K562 (cell line): ENCODE data around the gene RDH14. TPM values are rescaled to one million over a fixed set of nuclear protein-coding genes. Genes with fewer than 3 reads are reported as not detected.

Experiments
- ATAC-seq: fragments of 200-7000 bp; cut with Tn5 transposase; 3 replicates; pipeline ENCODE4 v1.9.1; 2020; ENCODE audit warnings: moderate library complexity
- BruUV-seq: library from RNA; stranded (reverse); fragments of 400-500 nt; replicated peaks from 2 replicates; lab custom pipeline; 2021; lab: Mats Ljungman, UMichigan
- CTCF ChIA-PET: fragments of 300-600 bp; formaldehyde crosslinking; extraction: SDS; loops from one replicate; lab custom pipeline; 2021; ENCODE audit warnings: low intra/inter-chr PET ratio; lab: Yijun Ruan, JAX
- POLR2A ChIA-PET: fragments of 300-600, 350-650 bp; sonication (Branson Sonifier 250); formaldehyde crosslinking; extraction: SDS; loops from one replicate; lab custom pipeline; 2021; ENCODE audit warnings: antibody characterized with exemption, inconsistent platforms; lab: Yijun Ruan, JAX
- DNase-seq, 4 experiments: peaks; one replicate each; pipeline versions ENCODE4 v3.0.0 to v3.0.0-alpha.2; 2011 to 2018; ENCODE audit warnings: low spot score in 3 of 4, mixed read lengths in 3 of 4; ENCODE audit errors: extremely low read depth in 1 of 4
- FAIRE-seq: peaks from 2 replicates; lab custom pipeline; 2011; peaks lifted over from hg19 to GRCh38; lab: Jason Lieb, UNC
- H2AFZ ChIP-seq: 2 replicates; pipeline ENCODE4 v1.6.0; 2011; ENCODE audit warnings: low read depth, low read length, control low read depth, inconsistent platforms
- H3K27ac ChIP-seq: fragments of 200-600 bp; 3 replicates; pipeline ENCODE4 v1.8.0; 2011; ENCODE audit warnings: low read depth, mild to moderate bottlenecking, control low read depth, inconsistent platforms, low read length, moderate library complexity, mixed read lengths; ENCODE audit errors: extremely low read depth
- H3K27me3 ChIP-seq, 2 experiments: fragments of 300-600 bp in 1 of 2; 2 replicates in 1 of 2; 3 replicates in 1 of 2; pipeline versions ENCODE4 v1.6.0 to v1.8.0; 2011; ENCODE audit warnings: inconsistent platforms in 2 of 2, low read length in 2 of 2, mild to moderate bottlenecking in 1 of 2, mixed read lengths in 1 of 2, moderate library complexity in 1 of 2; ENCODE audit not compliant: control insufficient read depth in 2 of 2, insufficient read depth in 2 of 2
- H3K36me3 ChIP-seq: fragments of 300-600 bp; 3 replicates; pipeline ENCODE4 v1.8.0; 2011; ENCODE audit warnings: mild to moderate bottlenecking, low read length, inconsistent platforms; ENCODE audit not compliant: control insufficient read depth, insufficient read depth
- H3K4me1 ChIP-seq, 2 experiments: fragments of 200-600 bp in 1 of 2; replicated peaks in 1 of 2; 2 replicates in 1 of 2; 3 replicates in 1 of 2; pipeline versions ENCODE4 v1.5.1 to v1.8.0; 2011; ENCODE audit warnings: inconsistent platforms in 2 of 2, low read length in 2 of 2, mild to moderate bottlenecking in 1 of 2, mixed read lengths in 1 of 2, moderate library complexity in 1 of 2; ENCODE audit not compliant: control insufficient read depth in 2 of 2, insufficient read depth in 2 of 2
- H3K4me2 ChIP-seq: 2 replicates; pipeline ENCODE4 v1.6.1; 2011; ENCODE audit warnings: low read length, control low read depth, inconsistent platforms, mixed read lengths; ENCODE audit not compliant: insufficient read depth
- H3K4me3 ChIP-seq: fragments of 200-600 bp; sonication (generic), shearing (Covaris generic); 2 replicates; pipeline ENCODE4 v1.5.1; 2016; ENCODE audit warnings: control low read depth, inconsistent platforms
- H3K79me2 ChIP-seq: fragments of 200-600 bp; 3 replicates; pipeline ENCODE4 v1.8.0; 2011; ENCODE audit warnings: low read length, inconsistent platforms; ENCODE audit not compliant: control insufficient read depth, insufficient read depth
- H3K9ac ChIP-seq, 2 experiments: 2 replicates each; pipeline versions ENCODE4 v1.6.0 to v1.6.1; 2011; ENCODE audit warnings: low read depth in 2 of 2, low read length in 2 of 2, control low read depth in 1 of 2, inconsistent platforms in 1 of 2, mild to moderate bottlenecking in 1 of 2, mixed read lengths in 1 of 2; ENCODE audit not compliant: insufficient read depth in 1 of 2
- H3K9me1 ChIP-seq: one replicate; pipeline ENCODE4 v1.6.0; 2011; ENCODE audit warnings: inconsistent platforms, mild to moderate bottlenecking, low read length, moderate library complexity; ENCODE audit not compliant: control insufficient read depth, insufficient read depth
- H3K9me3 ChIP-seq: replicated peaks from 2 replicates; pipeline ENCODE4 v1.5.1; 2011; ENCODE audit warnings: low read depth, low read length, inconsistent platforms; ENCODE audit not compliant: control insufficient read depth, insufficient read depth
- H4K20me1 ChIP-seq: replicated peaks from 2 replicates; pipeline ENCODE4 v1.6.1; 2011; ENCODE audit warnings: low read length, inconsistent platforms, mixed read lengths; ENCODE audit not compliant: control insufficient read depth, insufficient read depth
- ATF3 ChIP-seq, 2 experiments: fragments of 450-650 bp in 1 of 2; sonication (generic) in 1 of 2; formaldehyde crosslinking in 1 of 2; IDR thresholded peaks in 1 of 2; conservative IDR thresholded peaks in 1 of 2; 2 replicates each; pipeline versions ENCODE4 v1.6.1 to v1.8.1; 2016 to 2023; ENCODE audit warnings: mild to moderate bottlenecking in 2 of 2, moderate library complexity in 2 of 2, inconsistent platforms in 1 of 2, missing genetic modification reagents in 1 of 2
- CBX3 ChIP-seq, 2 experiments: IDR thresholded peaks; 1 replicate in 1 of 2; 2 replicates in 1 of 2; pipeline ENCODE4 v1.6.1; 2012; ENCODE audit warnings: inconsistent platforms in 2 of 2, low read length in 2 of 2, borderline replicate concordance in 1 of 2, control low read depth in 1 of 2
- CTBP1 ChIP-seq: fragments of 450-650 bp; IDR thresholded peaks from 2 replicates; pipeline ENCODE4 v1.6.1; 2016; ENCODE audit warnings: borderline replicate concordance
- ETV6 ChIP-seq, 3 experiments: fragments of 150-350 bp in 1 of 3; sonication (generic) in 1 of 3; formaldehyde crosslinking in 1 of 3; IDR thresholded peaks; 2 replicates each; pipeline versions ENCODE4 v1.6.1 to v1.8.0; 2014 to 2022; ENCODE audit warnings: borderline replicate concordance in 2 of 3, low read depth in 2 of 3, antibody characterized with exemption in 1 of 3, low read length in 1 of 3, mild to moderate bottlenecking in 1 of 3, missing genetic modification reagents in 1 of 3
- HMG20B ChIP-seq: fragments of 250-450 bp; sonication (Bioruptor Pico); IDR thresholded peaks from 2 replicates; pipeline ENCODE4 v1.5.0; 2021; ENCODE audit warnings: mild to moderate bottlenecking
- ID3 ChIP-seq, 2 experiments: fragments of 250-450 bp in 1 of 2; fragments of 450-650 bp in 1 of 2; sonication (Bioruptor Pico) in 1 of 2; IDR thresholded peaks; 2 replicates each; pipeline versions ENCODE4 v1.6.1 to v1.8.0; 2016 to 2021; ENCODE audit warnings: mild to moderate bottlenecking in 2 of 2, moderate library complexity in 2 of 2, missing compliant biosample characterization in 1 of 2, missing genetic modification characterization in 1 of 2
- MAX ChIP-seq: sonication (generic); formaldehyde crosslinking; IDR thresholded peaks from 2 replicates; pipeline ENCODE4 v1.9.0; 2022; ENCODE audit warnings: mild to moderate bottlenecking, missing genetic modification reagents
- NR2C2 ChIP-seq, 2 experiments: fragments of 200-800 bp in 1 of 2; sonication (Bioruptor generic) in 1 of 2; sonication (generic) in 1 of 2; formaldehyde crosslinking in 1 of 2; IDR thresholded peaks; 2 replicates each; pipeline versions ENCODE4 v1.6.1 to v1.8.0; 2016 to 2022; ENCODE audit warnings: mild to moderate bottlenecking in 1 of 2, missing compliant biosample characterization in 1 of 2, missing genetic modification characterization in 1 of 2, missing genetic modification reagents in 1 of 2
- PTTG1 ChIP-seq: fragments of 450-650 bp; IDR thresholded peaks from 2 replicates; pipeline ENCODE4 v1.6.1; 2016; ENCODE audit warnings: low read depth, mild to moderate bottlenecking, missing genetic modification characterization, missing compliant biosample characterization
- SAFB ChIP-seq: fragments of 200-400 bp; formaldehyde crosslinking; IDR thresholded peaks from 2 replicates; pipeline ENCODE4 v1.6.1; 2017; ENCODE audit warnings: low read depth, low read length, borderline replicate concordance
- SMAD1 ChIP-seq: fragments of 150-350 bp; IDR thresholded peaks from 2 replicates; pipeline ENCODE4 v1.6.1; 2014; ENCODE audit warnings: low read length, low read depth; ENCODE audit not compliant: partially characterized antibody
- SNAPC5 ChIP-seq: fragments of 250-450 bp; sonication (Bioruptor Pico); IDR thresholded peaks from 2 replicates; pipeline ENCODE4 v1.8.0; 2021; ENCODE audit warnings: moderate library complexity, mild to moderate bottlenecking, inconsistent platforms
- TAF1 ChIP-seq: IDR thresholded peaks from 2 replicates; pipeline ENCODE4 v1.6.1; 2011; ENCODE audit warnings: mild to moderate bottlenecking, low read length, moderate library complexity; ENCODE audit not compliant: insufficient read depth, control insufficient read depth, severe bottlenecking; ENCODE audit errors: extremely low read depth
- TFAP4 ChIP-seq: sonication (generic); formaldehyde crosslinking; IDR thresholded peaks from 2 replicates; pipeline ENCODE4 v1.8.0; 2022; ENCODE audit warnings: missing genetic modification reagents, mild to moderate bottlenecking, moderate library complexity, borderline replicate concordance
- TRIM24 ChIP-seq, 2 experiments: fragments of 450-650 bp; IDR thresholded peaks; 2 replicates each; pipeline ENCODE4 v1.6.1; 2016
- WGBS: fragments of 100-300 bp; shearing (Covaris generic); methylation state at CpG from one replicate; pipeline ENCODE4 v1.1.6; 2016; ENCODE audit warnings: low coverage, mixed read lengths; ENCODE audit not compliant: insufficient coverage; ENCODE audit errors: missing lambda C conversion rate; 5-methylcytosine and 5-hydroxymethylcytosine counted together
- in situ Hi-C: fragments of 300-500 bp; cut with MboI; formaldehyde crosslinking; loops from 4 replicates; pipeline ENCODE4 v1.15.0; 2018; ENCODE audit warnings: inconsistent platforms, mixed read lengths
- intact Hi-C: fragments of 100-400 bp; cut with micrococcal nuclease; formaldehyde crosslinking; loops from 2 replicates; pipeline ENCODE4 v1.14.2; 2022
- polyA plus RNA-seq, 8 experiments: library from polyadenylated mRNA; depleted of rRNA in 4 of 8; stranded (reverse) in 5 of 8; unstranded in 3 of 8; fragments of >200 nt; fragmentation: Nextera tagmentation in 2 of 8; fragmentation: Illumina TruSeq in 1 of 8; extraction: Ambion mirVana in 2 of 8; extraction: Trizol in 1 of 8; gene quantifications; 2 replicates each; pipeline versions ENCODE4 v1.2.1 to v1.2.3, GENCODE V29; 2011 to 2014; ENCODE audit warnings: inconsistent platforms in 1 of 8, missing spikeins in 1 of 8
- total RNA-seq, 7 experiments: library from RNA; depleted of rRNA in 6 of 7; stranded (reverse); fragments of >200 nt in 6 of 7; fragmentation: Illumina TruSeq in 2 of 7; extraction: Trizol in 2 of 7; gene quantifications; 2 replicates each; pipeline versions ENCODE4 v1.2.1 to v1.2.3, GENCODE V29; 2011 to 2021; ENCODE audit warnings: low replicate concordance in 1 of 7
- TF ChIP-seq, protein P1 (sequence below): fragments of 250-450 bp; sonication (Bioruptor Pico); IDR thresholded peaks from 2 replicates; pipeline ENCODE4 v1.6.1; 2021; ENCODE audit warnings: mild to moderate bottlenecking

RDH14 gene
- total and polyA plus RNA-seq, 9 of the 15 experiments (the other 6 are each of a cell fraction or from before 2014, with no cell fraction given), result 6.7 to 26.2 (median 20.9) TPM

DNA sequence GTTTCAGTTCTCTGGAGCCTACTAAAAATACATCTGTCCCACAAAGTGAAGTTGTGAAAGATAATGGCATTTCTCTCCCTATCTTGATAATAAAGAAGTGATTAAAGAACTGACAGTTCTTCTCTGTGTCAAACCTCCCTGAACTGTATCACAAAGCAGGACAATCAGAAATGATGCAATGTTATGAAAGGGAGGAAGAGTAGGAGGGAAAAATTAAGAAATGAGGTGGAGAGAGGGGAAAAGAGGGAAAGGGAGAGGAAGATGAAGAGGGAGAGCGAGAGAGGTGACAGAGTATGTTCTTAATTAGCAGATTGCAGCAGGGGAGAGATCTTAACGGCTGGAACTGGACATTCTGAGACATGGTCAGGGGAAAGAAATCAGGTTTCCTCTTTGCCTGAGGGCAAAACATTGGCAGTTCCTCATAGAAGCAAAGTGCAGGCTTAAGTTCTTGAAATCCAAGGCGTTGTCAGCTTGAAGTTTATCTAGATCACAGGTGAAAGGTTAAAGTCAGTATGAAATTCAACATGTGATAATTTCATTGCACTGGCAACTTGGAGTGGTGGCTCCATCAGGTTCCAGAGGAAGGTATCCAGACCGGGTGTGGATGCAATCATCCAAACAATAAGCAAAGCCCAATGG, 54.6 kb downstream of the RDH14 start:
- no peaks in the 10 kb centered on the region for H3K36me3 ChIP-seq
- 1% methylated on average over 4 of the region's 4 CpGs for WGBS
- no peak overlapping the region for H3K9ac ChIP-seq
- H3K27ac ChIP-seq, result no peak overlapping the region
- no peaks in the 10 kb centered on the region for H3K27me3 ChIP-seq
- ChIA-PET CTCF (no interaction called here), POLR2A (no interaction called here)
- no TSS peak for BruUV-seq
- no peak overlapping the region for H3K4me2 ChIP-seq
- no peak overlapping the region for H2AFZ ChIP-seq
- H3K9me3 ChIP-seq, result no peaks in the 10 kb centered on the region
- H3K79me2 ChIP-seq, result no peaks in the 10 kb centered on the region
- H3K9me1 ChIP-seq, result no peaks in the 10 kb centered on the region
- DNase-seq (no peak), FAIRE-seq (no peak), ATAC-seq (no peak)
- no peaks in the 10 kb centered on the region for H3K4me1 ChIP-seq
- no peaks in the 10 kb centered on the region for H4K20me1 ChIP-seq
- H3K4me3 ChIP-seq, result no peak overlapping the region
- in situ Hi-C loops (no loop called here), intact Hi-C loops (no loop called here)
- TF ChIP-seq PTTG1 (no peak), CBX3 (IDR thresholded peaks at IDR 0.05; ENCODE audit: borderline replicate concordance in 1 of 2, low read length in 2 of 2) (no peak), MAX (CRISPR knock-in tag) (no peak), TRIM24 (IDR thresholded peaks at IDR 0.05) (peak; percentile 32 to 57; a peak in 2 of 4 replicates), HMG20B (no peak), TAF1 (no peak), SAFB (no peak), ETV6 (IDR thresholded peaks at IDR 0.05; ENCODE audit: borderline replicate concordance in 1 of 2, low read depth in 2 of 2, low read length in 1 of 2) (no peak), ETV6 (CRISPR knock-in tag; IDR thresholded peaks at IDR 0.05; ENCODE audit: borderline replicate concordance) (no peak), ID3 (CRISPR knock-in tag; IDR thresholded peaks at IDR 0.05) (no peak), ID3 (tag; IDR thresholded peaks at IDR 0.05) (no peak), TFAP4 (CRISPR knock-in tag) (no peak), ATF3 (IDR thresholded peaks at IDR 0.05) (0 out of 2 replicates have a peak, but pooled peaks have one; percentile 20), ATF3 (CRISPR knock-in tag; conservative IDR thresholded peaks at IDR 0.05) (no peak), CTBP1 (no peak), SNAPC5 (CRISPR knock-in tag) (no peak), NR2C2 (CRISPR knock-in tag; IDR thresholded peaks at IDR 0.05) (no peak), NR2C2 (tag; IDR thresholded peaks at IDR 0.05) (peak; percentile 47; the same call in 1 of the 2 replicates), SMAD1 (no peak)
- TF ChIP-seq, protein P1, sequence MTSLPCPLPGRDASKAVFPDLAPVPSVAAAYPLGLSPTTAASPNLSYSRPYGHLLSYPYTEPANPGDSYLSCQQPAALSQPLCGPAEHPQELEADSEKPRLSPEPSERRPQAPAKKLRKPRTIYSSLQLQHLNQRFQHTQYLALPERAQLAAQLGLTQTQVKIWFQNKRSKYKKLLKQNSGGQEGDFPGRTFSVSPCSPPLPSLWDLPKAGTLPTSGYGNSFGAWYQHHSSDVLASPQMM, result no peak
